ENCODE measurements around the gene GABARAP. TPM values are rescaled to one million over a fixed set of nuclear protein-coding genes. Genes with fewer than 3 reads are reported as not detected.
A peak's percentile ranks its signal among the peaks of the same experiment; 100 is the strongest.

GABARAP gene
- total and polyA plus RNA-seq, 2 of the 13 experiments (the other 11 are each of a cell fraction or from before 2014, with no cell fraction given) = 161 to 310 TPM

DNA sequence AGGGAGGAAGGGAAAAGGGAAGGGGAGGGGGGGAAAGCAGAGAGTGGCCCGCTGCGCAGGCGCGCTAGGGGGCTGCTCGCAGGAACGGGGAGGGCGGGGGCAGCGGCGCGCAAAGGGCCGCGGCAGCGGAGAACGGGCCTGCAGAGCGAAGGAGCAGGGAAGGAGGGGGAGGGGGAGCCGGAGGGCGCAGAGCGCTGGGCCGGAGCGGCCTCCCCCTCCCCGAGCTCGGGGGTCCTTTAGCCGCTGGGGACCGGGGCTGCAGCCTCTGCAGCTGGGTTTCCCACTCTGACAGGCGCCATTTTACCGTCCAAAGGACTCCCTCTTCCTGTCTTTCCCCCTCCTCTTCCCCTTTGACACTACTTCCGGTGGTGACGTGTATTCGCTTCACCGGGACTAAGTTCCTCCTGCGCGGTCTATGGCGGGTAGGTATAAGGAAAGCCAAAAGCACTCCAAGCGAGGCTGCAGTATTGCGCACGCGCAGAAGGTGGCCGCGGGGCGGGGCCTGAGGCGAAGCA is 9.5 kb upstream of the GABARAP start, which contains the start of gene CTDNEP1 (continued):
- TF ChIP-seq TCF12 (IDR thresholded peaks at IDR 0.05) (no peak), TCF12 (CRISPR knock-in tag; IDR thresholded peaks at IDR 0.05) (no peak; the same call in 1 of the 2 replicates), ZC3H13 (CRISPR knock-in tag; IDR thresholded peaks at IDR 0.05) (no peak), PPARG (CRISPR knock-in tag; conservative IDR thresholded peaks at IDR 0.05) (no peak), PAXIP1 (CRISPR knock-in tag; conservative IDR thresholded peaks at IDR 0.05) (no peak), ZFAT (CRISPR knock-in tag; conservative IDR thresholded peaks at IDR 0.05) (no peak), TAF15 (IDR thresholded peaks at IDR 0.05; ENCODE audit: low read depth, low read length, poor library complexity, severe bottlenecking) (no peak), ZBTB1 (CRISPR knock-in tag; IDR thresholded peaks at IDR 0.05; ENCODE audit: borderline replicate concordance) (no peak), ZNF781 (CRISPR knock-in tag; IDR thresholded peaks at IDR 0.05; ENCODE audit: borderline replicate concordance, not compliant biosample characterization) (peak; percentile 8), CCAR2 (optimal IDR thresholded peaks at IDR 0.05; ENCODE audit: low read depth, low read length) (no peak), AFF4 (CRISPR knock-in tag; IDR thresholded peaks at IDR 0.05) (no peak), NR2F6 (IDR thresholded peaks at IDR 0.05) (no peak), NR2F6 (CRISPR knock-in tag; IDR thresholded peaks at IDR 0.05) (no peak; the same call in 1 of the 2 replicates)
- TF ChIP-seq, protein P1, sequence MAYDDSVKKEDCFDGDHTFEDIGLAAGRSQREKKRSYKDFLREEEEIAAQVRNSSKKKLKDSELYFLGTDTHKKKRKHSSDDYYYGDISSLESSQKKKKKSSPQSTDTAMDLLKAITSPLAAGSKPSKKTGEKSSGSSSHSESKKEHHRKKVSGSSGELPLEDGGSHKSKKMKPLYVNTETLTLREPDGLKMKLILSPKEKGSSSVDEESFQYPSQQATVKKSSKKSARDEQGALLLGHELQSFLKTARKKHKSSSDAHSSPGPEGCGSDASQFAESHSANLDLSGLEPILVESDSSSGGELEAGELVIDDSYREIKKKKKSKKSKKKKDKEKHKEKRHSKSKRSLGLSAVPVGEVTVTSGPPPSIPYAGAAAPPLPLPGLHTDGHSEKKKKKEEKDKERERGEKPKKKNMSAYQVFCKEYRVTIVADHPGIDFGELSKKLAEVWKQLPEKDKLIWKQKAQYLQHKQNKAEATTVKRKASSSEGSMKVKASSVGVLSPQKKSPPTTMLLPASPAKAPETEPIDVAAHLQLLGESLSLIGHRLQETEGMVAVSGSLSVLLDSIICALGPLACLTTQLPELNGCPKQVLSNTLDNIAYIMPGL (CRISPR knock-in tag; IDR thresholded peaks at IDR 0.05; ENCODE audit: borderline replicate concordance in 1 of 2, low read depth in 1 of 2) = no peak
- TF ChIP-seq, protein P2, sequence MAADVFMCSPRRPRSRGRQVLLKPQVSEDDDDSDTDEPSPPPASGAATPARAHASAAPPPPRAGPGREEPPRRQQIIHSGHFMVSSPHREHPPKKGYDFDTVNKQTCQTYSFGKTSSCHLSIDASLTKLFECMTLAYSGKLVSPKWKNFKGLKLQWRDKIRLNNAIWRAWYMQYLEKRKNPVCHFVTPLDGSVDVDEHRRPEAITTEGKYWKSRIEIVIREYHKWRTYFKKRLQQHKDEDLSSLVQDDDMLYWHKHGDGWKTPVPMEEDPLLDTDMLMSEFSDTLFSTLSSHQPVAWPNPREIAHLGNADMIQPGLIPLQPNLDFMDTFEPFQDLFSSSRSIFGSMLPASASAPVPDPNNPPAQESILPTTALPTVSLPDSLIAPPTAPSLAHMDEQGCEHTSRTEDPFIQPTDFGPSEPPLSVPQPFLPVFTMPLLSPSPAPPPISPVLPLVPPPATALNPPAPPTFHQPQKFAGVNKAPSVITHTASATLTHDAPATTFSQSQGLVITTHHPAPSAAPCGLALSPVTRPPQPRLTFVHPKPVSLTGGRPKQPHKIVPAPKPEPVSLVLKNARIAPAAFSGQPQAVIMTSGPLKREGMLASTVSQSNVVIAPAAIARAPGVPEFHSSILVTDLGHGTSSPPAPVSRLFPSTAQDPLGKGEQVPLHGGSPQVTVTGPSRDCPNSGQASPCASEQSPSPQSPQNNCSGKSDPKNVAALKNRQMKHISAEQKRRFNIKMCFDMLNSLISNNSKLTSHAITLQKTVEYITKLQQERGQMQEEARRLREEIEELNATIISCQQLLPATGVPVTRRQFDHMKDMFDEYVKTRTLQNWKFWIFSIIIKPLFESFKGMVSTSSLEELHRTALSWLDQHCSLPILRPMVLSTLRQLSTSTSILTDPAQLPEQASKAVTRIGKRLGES (CRISPR knock-in tag; IDR thresholded peaks at IDR 0.05; ENCODE audit: borderline replicate concordance) = no peak
- TF ChIP-seq, protein P3, sequence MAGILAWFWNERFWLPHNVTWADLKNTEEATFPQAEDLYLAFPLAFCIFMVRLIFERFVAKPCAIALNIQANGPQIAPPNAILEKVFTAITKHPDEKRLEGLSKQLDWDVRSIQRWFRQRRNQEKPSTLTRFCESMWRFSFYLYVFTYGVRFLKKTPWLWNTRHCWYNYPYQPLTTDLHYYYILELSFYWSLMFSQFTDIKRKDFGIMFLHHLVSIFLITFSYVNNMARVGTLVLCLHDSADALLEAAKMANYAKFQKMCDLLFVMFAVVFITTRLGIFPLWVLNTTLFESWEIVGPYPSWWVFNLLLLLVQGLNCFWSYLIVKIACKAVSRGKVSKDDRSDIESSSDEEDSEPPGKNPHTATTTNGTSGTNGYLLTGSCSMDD (CRISPR knock-in tag; IDR thresholded peaks at IDR 0.05) = no peak
